LNCAP (cell line): ENCODE measurements around the gene KCNMB1.

Experiments
- CTCF ChIP-seq: fragments of 450-650 bp; IDR thresholded peaks from 2 replicates; pipeline ENCODE4 v1.5.1; 2017; ENCODE audit warnings: mild to moderate bottlenecking

Gene KCNMB1

DNA sequence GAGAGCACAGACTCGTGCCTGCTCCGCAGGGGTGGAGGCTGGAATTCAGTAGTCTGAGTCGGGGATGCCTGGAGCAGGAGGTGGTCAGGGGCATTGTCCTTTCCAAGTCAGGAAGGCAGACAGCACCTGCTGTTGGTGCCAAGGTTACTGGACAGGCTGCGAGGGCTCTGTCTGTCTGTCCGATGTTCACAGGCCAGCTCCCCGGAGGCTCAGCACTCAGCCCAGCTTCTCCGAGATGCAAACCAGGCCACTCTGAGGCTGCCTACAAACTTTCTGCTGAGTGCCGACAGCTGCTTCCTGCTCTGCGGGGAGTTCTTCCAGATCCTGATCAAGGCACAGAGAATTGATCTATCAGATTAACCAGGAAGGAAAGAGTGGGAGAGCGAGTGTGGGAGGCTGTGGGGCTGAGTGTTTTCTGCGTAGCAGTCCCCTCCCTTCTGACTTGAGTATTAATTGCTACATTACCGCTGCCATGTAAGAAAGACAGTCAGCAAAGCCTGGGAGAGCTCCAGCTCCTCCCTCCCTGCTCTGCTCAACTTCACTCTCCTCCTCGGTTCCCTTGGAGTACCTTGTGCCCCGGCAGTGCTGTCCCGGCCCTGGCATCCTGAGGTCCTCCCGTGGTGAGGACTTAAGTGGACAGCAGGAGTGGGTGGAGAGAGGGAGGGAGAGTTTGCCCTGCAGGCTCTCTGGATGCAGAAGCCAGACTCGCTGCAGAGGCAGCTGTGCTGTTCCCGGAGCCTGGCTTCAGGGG is 36.0 kb downstream of the KCNMB1 start:
- TF ChIP-seq CTCF = no peak

- no peak; the same call in 1 of the 2 replicates for TF ChIP-seq CTCF
These were observed 41.0 kb downstream of the KCNMB1 start for GRCh38 chr5:170348137-170348633.

- TF ChIP-seq CTCF = no peak
These were observed 42.1 kb downstream of the KCNMB1 start for GRCh38 chr5:170347022-170347567.

DNA sequence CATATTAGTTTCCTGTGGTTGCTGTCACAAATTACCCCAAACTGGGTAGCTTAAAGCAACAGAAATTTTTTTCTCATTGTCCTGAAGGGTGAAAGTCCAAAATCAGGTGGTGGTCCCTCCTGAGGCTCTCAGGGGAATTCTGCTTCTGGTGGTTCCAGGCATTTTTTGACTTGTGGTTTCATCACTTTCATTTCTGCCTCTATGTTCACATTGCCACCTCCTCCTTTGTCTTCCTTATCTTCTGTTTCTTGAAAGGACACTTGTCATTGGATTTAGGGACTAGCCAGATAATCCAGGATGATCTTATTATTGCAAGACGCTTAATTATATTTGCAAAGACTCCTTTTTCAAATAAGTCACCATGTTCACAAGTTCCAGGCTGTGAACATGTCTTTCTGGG is 43.2 kb downstream of the KCNMB1 start:
- TF ChIP-seq CTCF = no peak

- no peak for TF ChIP-seq CTCF
These were observed 46.0 kb downstream of the KCNMB1 start for GRCh38 chr5:170343177-170343576.

DNA sequence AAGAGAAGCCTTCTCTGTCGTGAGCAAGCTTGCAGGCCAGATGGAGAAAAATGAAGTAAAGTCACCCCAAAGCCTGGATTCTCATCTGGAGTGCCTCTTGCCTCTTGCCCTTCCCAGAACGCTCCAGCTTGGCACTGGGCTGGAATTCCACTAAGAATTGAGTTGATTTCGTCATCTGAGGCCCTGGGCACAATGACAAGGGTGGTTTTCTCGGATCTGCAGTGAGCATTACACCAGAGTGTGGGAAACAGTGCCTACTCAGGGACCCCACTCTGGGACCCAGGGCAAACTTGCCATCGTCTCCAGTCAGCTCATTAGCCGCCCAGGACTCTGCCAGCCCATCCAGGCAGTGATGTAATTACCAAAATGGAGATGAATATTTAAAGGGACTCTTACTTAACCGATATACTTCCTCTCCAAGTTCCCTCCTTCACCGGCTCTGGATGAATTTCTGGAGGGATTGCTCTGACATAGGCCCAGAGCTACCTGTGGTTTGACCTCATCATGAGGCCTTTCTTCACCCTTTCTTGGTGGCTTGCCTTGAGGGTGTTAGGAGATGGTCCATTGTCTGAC is 46.9 kb downstream of the KCNMB1 start:
- TF ChIP-seq CTCF = no peak

- TF ChIP-seq CTCF = no peak
These were observed 47.6 kb downstream of the KCNMB1 start for GRCh38 chr5:170341545-170341944.
